GM23338 (cell line): Measurements from ENCODE around the gene PIF1. TPM values are rescaled to one million over a fixed set of nuclear protein-coding genes. Genes with fewer than 3 reads are reported as not detected.
A peak's percentile ranks its signal among the peaks of the same experiment; 100 is the strongest.

Experiments used
- ATAC-seq: fragments of 200-7000 bp; cut with Tn5 transposase; 3 replicates; pipeline ENCODE4 v1.9.1; 2020
- DNase-seq: peaks from one replicate; pipeline ENCODE4 v3.0.0-alpha.2; 2015; ENCODE audit warnings: low spot score
- H2AFZ ChIP-seq: fragments of 200-600 bp; sonication (generic); 2 replicates; pipeline ENCODE4 v1.8.0; 2016; ENCODE audit warnings: antibody characterized with exemption, mild to moderate bottlenecking, moderate library complexity
- H3F3A ChIP-seq: fragments of 200-600 bp; sonication (generic); replicated peaks from 2 replicates; pipeline ENCODE4 v1.8.0; 2017; ENCODE audit warnings: antibody characterized with exemption, mixed run types, low read depth
- H3K27ac ChIP-seq: fragments of 200-600 bp; sonication (generic); 2 replicates; pipeline ENCODE4 v1.6.1; 2016; ENCODE audit warnings: low read depth
- H3K27me3 ChIP-seq: fragments of 200-600 bp; sonication (generic); 2 replicates; pipeline ENCODE4 v1.8.0; 2016; ENCODE audit warnings: mild to moderate bottlenecking, mixed run types, moderate library complexity; ENCODE audit not compliant: insufficient read depth
- H3K36me3 ChIP-seq: fragments of 200-600 bp; sonication (generic); 2 replicates; pipeline ENCODE4 v1.8.0; 2016; ENCODE audit warnings: mild to moderate bottlenecking; ENCODE audit not compliant: insufficient read depth
- H3K4me1 ChIP-seq: fragments of 200-600 bp; sonication (generic); 2 replicates; pipeline ENCODE4 v1.8.0; 2016; ENCODE audit warnings: mild to moderate bottlenecking, moderate library complexity; ENCODE audit not compliant: insufficient read depth
- H3K4me2 ChIP-seq: fragments of 200-600 bp; sonication (generic); 2 replicates; pipeline ENCODE4 v1.7.1; 2017; ENCODE audit warnings: mixed run types
- H3K4me3 ChIP-seq: fragments of 200-600 bp; sonication (generic); 2 replicates; pipeline ENCODE4 v1.6.1; 2016; ENCODE audit warnings: mixed run types
- H3K79me2 ChIP-seq: fragments of 200-600 bp; sonication (generic); replicated peaks from 2 replicates; pipeline ENCODE4 v1.8.0; 2017; ENCODE audit warnings: mild to moderate bottlenecking; ENCODE audit not compliant: insufficient read depth
- H3K9me2 ChIP-seq: fragments of 200-600 bp; sonication (generic); 2 replicates; pipeline ENCODE4 v1.8.0; 2017; ENCODE audit not compliant: insufficient read depth
- H4K20me1 ChIP-seq: fragments of 200-600 bp; sonication (generic); replicated peaks from 2 replicates; pipeline ENCODE4 v1.8.0; 2017; ENCODE audit warnings: mild to moderate bottlenecking; ENCODE audit not compliant: insufficient read depth
- H3K27ac Mint-ChIP-seq: 2 replicates; pipeline ENCODE4 v1.8.0; 2020; ENCODE audit warnings: inconsistent platforms, mild to moderate bottlenecking, moderate library complexity, mixed read lengths
- H3K27me3 Mint-ChIP-seq: 3 replicates; pipeline ENCODE4 v1.8.0; 2022; ENCODE audit warnings: low read depth, mild to moderate bottlenecking, moderate library complexity, mixed read lengths, inconsistent platforms; ENCODE audit not compliant: insufficient read depth, poor library complexity
- H3K36me3 Mint-ChIP-seq: 3 replicates; pipeline ENCODE4 v1.8.0; 2021; ENCODE audit warnings: low read depth, mild to moderate bottlenecking, inconsistent platforms, moderate library complexity, mixed read lengths
- H3K4me1 Mint-ChIP-seq: 3 replicates; pipeline ENCODE4 v1.8.0; 2020; ENCODE audit warnings: mild to moderate bottlenecking, inconsistent platforms, mixed read lengths
- H3K4me3 Mint-ChIP-seq: 3 replicates; pipeline ENCODE4 v1.8.0; 2021; ENCODE audit warnings: moderate library complexity, mild to moderate bottlenecking, inconsistent platforms, mixed read lengths
- H3K9me3 Mint-ChIP-seq: 3 replicates; pipeline ENCODE4 v1.8.0; 2020; ENCODE audit warnings: moderate library complexity, mild to moderate bottlenecking, inconsistent platforms, mixed read lengths
- CREB1 ChIP-seq: fragments of 250-450 bp; sonication (Bioruptor Pico); IDR thresholded peaks from 2 replicates; pipeline ENCODE4 v1.5.0; 2020; ENCODE audit warnings: low read depth, mild to moderate bottlenecking, moderate library complexity
- ETS1 ChIP-seq: IDR thresholded peaks from 2 replicates; pipeline ENCODE4 v1.6.1; 2016; ENCODE audit warnings: antibody characterized with exemption
- EZH2 ChIP-seq: fragments of 200-600 bp; sonication (generic); IDR thresholded peaks from one replicate; pipeline ENCODE4 v1.8.0; 2017; ENCODE audit warnings: antibody characterized with exemption, mild to moderate bottlenecking, low read depth; ENCODE audit not compliant: unreplicated experiment
- EZH2phosphoT487 ChIP-seq: fragments of 200-600 bp; sonication (generic); IDR thresholded peaks from one replicate; pipeline ENCODE4 v1.8.1; 2018; ENCODE audit warnings: antibody characterized with exemption; ENCODE audit not compliant: unreplicated experiment
- JUNB ChIP-seq: IDR thresholded peaks from one replicate; pipeline ENCODE4 v1.6.1; 2016; ENCODE audit warnings: antibody characterized with exemption; ENCODE audit not compliant: unreplicated experiment
- NANOG ChIP-seq: IDR thresholded peaks from 2 replicates; pipeline ENCODE4 v1.6.1; 2016; ENCODE audit warnings: antibody characterized with exemption, borderline replicate concordance
- POLR2AphosphoS5 ChIP-seq: IDR thresholded peaks from 2 replicates; pipeline ENCODE4 v1.6.1; 2016; ENCODE audit warnings: antibody characterized with exemption, low read depth
- STAT1 ChIP-seq: IDR thresholded peaks from one replicate; pipeline ENCODE4 v1.6.1; 2016; ENCODE audit warnings: antibody characterized with exemption; ENCODE audit not compliant: unreplicated experiment
- ZNF114 ChIP-seq: fragments of 250-450 bp; sonication (Bioruptor Pico); IDR thresholded peaks from 2 replicates; pipeline ENCODE4 v1.5.0; 2020; ENCODE audit warnings: mild to moderate bottlenecking, moderate library complexity
- polyA plus RNA-seq: library from polyadenylated mRNA; unstranded; fragments of >200 nt; fragmentation: Nextera tagmentation; extraction: Ambion mirVana; gene quantifications from 2 replicates; pipeline ENCODE4 v1.2.1, GENCODE V29; 2016
- total RNA-seq: library from RNA; depleted of rRNA; stranded (reverse); fragments of >200 nt; shearing (Covaris generic); gene quantifications from 2 replicates; pipeline ENCODE4 v1.2.3, GENCODE V29; 2014
- TF ChIP-seq, protein P1 (sequence below): IDR thresholded peaks from one replicate; pipeline ENCODE4 v1.6.1; 2018; ENCODE audit warnings: antibody characterized with exemption; ENCODE audit not compliant: unreplicated experiment
- TF ChIP-seq, protein P2 (sequence below), 2 experiments: fragments of 200-600 bp in 1 of 2; sonication (generic) in 1 of 2; conservative IDR thresholded peaks; 2 replicates each; pipeline versions ENCODE4 v1.5.1 to v1.6.1; 2016 to 2017; ENCODE audit warnings: antibody characterized with exemption in 2 of 2, low read depth in 2 of 2, mild to moderate bottlenecking in 2 of 2, moderate library complexity in 1 of 2

PIF1 gene
- total and polyA plus RNA-seq, 2 experiments from 2014 or later: 116 to 200 TPM

- Mint-ChIP-seq H3K27me3 (peaks cover 27% of the 10 kb centered on the region), H3K9me3 (no peaks in the 10 kb centered on the region; the same call in 2 of the 3 replicates), H3K36me3 (peaks cover 72% of the 10 kb centered on the region), H3K4me3 (no peak overlapping the region), H3K4me1 (peaks cover 51% of the 10 kb centered on the region), H3K27ac (peak overlapping the region; percentile 77)
- Histone ChIP-seq H3K4me3 (no peak overlapping the region), H3K36me3 (0 out of 2 replicates have a peak, but pooled peaks cover 9% of the 10 kb centered on the region), H3K27me3 (no peaks in the 10 kb centered on the region), H3K27ac (peak overlapping the region; percentile 84), H3K4me1 (peaks cover 44% of the 10 kb centered on the region), H3K79me2 (peaks cover 18% of the 10 kb centered on the region), H2AFZ (no peak overlapping the region), H3F3A (0 out of 2 replicates have a peak, but pooled peaks cover 13% of the 10 kb centered on the region), H4K20me1 (peaks cover 12% of the 10 kb centered on the region), H3K9me2 (no peaks in the 10 kb centered on the region), H3K4me2 (peak overlapping the region; percentile 48; the same call in 1 of the 2 replicates)
- no peak for TF ChIP-seq JUNB
- no peak for TF ChIP-seq NANOG
- TF ChIP-seq EZH2phosphoT487: no peak
- TF ChIP-seq, protein P1, sequence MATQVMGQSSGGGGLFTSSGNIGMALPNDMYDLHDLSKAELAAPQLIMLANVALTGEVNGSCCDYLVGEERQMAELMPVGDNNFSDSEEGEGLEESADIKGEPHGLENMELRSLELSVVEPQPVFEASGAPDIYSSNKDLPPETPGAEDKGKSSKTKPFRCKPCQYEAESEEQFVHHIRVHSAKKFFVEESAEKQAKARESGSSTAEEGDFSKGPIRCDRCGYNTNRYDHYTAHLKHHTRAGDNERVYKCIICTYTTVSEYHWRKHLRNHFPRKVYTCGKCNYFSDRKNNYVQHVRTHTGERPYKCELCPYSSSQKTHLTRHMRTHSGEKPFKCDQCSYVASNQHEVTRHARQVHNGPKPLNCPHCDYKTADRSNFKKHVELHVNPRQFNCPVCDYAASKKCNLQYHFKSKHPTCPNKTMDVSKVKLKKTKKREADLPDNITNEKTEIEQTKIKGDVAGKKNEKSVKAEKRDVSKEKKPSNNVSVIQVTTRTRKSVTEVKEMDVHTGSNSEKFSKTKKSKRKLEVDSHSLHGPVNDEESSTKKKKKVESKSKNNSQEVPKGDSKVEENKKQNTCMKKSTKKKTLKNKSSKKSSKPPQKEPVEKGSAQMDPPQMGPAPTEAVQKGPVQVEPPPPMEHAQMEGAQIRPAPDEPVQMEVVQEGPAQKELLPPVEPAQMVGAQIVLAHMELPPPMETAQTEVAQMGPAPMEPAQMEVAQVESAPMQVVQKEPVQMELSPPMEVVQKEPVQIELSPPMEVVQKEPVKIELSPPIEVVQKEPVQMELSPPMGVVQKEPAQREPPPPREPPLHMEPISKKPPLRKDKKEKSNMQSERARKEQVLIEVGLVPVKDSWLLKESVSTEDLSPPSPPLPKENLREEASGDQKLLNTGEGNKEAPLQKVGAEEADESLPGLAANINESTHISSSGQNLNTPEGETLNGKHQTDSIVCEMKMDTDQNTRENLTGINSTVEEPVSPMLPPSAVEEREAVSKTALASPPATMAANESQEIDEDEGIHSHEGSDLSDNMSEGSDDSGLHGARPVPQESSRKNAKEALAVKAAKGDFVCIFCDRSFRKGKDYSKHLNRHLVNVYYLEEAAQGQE: no peak
- TF ChIP-seq, protein P2, sequence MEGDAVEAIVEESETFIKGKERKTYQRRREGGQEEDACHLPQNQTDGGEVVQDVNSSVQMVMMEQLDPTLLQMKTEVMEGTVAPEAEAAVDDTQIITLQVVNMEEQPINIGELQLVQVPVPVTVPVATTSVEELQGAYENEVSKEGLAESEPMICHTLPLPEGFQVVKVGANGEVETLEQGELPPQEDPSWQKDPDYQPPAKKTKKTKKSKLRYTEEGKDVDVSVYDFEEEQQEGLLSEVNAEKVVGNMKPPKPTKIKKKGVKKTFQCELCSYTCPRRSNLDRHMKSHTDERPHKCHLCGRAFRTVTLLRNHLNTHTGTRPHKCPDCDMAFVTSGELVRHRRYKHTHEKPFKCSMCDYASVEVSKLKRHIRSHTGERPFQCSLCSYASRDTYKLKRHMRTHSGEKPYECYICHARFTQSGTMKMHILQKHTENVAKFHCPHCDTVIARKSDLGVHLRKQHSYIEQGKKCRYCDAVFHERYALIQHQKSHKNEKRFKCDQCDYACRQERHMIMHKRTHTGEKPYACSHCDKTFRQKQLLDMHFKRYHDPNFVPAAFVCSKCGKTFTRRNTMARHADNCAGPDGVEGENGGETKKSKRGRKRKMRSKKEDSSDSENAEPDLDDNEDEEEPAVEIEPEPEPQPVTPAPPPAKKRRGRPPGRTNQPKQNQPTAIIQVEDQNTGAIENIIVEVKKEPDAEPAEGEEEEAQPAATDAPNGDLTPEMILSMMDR (conservative IDR thresholded peaks at IDR 0.05; ENCODE audit: low read depth in 2 of 2): no peak
- DNase-seq (no peak), ATAC-seq (no peak)
These were observed 37.0 kb upstream of the PIF1 start for GRCh38 chr15:64862408-64862807.

DNA sequence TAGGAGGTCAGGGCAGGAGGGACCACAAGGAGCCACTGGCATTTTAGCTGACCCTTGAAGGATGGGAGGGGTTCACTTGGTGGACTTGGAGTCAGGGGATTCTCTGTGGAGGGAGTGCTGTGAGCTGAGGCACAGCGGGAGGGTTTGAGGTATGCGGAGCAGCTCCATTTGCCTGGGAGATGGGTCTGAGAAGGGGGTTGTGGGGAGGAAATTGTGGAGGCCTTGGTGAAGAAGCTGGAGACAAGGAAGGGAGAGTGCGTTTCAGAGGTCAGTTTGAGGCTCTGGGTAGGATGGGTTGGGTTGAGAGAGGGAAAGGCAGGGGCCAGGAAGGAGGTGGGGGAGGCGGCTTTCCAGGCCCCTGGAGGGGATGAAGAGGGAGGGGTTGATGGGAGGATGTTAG lies 36.5 kb upstream of the PIF1 start:
- DNase-seq (peak; percentile 56), ATAC-seq (peak; percentile 16)
- peaks cover 22% of the 10 kb centered on the region for H3K27me3 Mint-ChIP-seq
- Histone ChIP-seq H3K4me1 (peaks cover 47% of the 10 kb centered on the region), H3F3A (0 out of 2 replicates have a peak, but pooled peaks cover 13% of the 10 kb centered on the region), H3K27me3 (no peaks in the 10 kb centered on the region), H3K9me2 (no peaks in the 10 kb centered on the region), H4K20me1 (peaks cover 12% of the 10 kb centered on the region), H2AFZ (no peak overlapping the region), H3K4me2 (peak overlapping the region; percentile 48; the same call in 1 of the 2 replicates), H3K27ac (peak overlapping the region; percentile 84), H3K36me3 (0 out of 2 replicates have a peak, but pooled peaks cover 9% of the 10 kb centered on the region), H3K79me2 (peaks cover 23% of the 10 kb centered on the region), H3K4me3 (no peak overlapping the region)
- peaks cover 51% of the 10 kb centered on the region for H3K4me1 Mint-ChIP-seq
- H3K4me3 Mint-ChIP-seq: peak overlapping the region; percentile 8; the same call in 1 of the 3 replicates
- H3K27ac Mint-ChIP-seq: peak overlapping the region; percentile 77
- TF ChIP-seq ETS1 (no peak), CREB1 (CRISPR knock-in tag) (no peak), STAT1 (no peak), ZNF114 (no peak), NANOG (no peak), EZH2 (no peak), POLR2AphosphoS5 (no peak)
- TF ChIP-seq, protein P1: no peak
- TF ChIP-seq, protein P2 (conservative IDR thresholded peaks at IDR 0.05; ENCODE audit: low read depth in 2 of 2): no peak
- H3K36me3 Mint-ChIP-seq: peaks cover 73% of the 10 kb centered on the region
- H3K9me3 Mint-ChIP-seq: no peaks in the 10 kb centered on the region; the same call in 2 of the 3 replicates
